Measurements from ENCODE around the gene CDH3.
"Not testable (repeated sequence)": the region's sequence is repeated elsewhere in the genome, so short reads cannot be mapped to it uniquely, and the experiment has no call there.

CDH3 gene

GRCh38 chr16:68710211-68710610 lies 65.1 kb downstream of the CDH3 start:
- no peak for DNase-seq (ENCODE audit: low read depth)
- H3K4me3 ChIP-seq (ENCODE audit: low read depth, low read length): no peak overlapping the region
- TF ChIP-seq CTCF (IDR thresholded peaks at IDR 0.05; ENCODE audit: low read depth, low read length, missing control alignments): no peak

GRCh38 chr16:68711421-68712139 lies 66.5 kb downstream of the CDH3 start:
- H3K4me3 ChIP-seq (ENCODE audit: low read depth, low read length): no peak overlapping the region
- no peak for TF ChIP-seq CTCF (IDR thresholded peaks at IDR 0.05; ENCODE audit: low read depth, low read length, missing control alignments)
- no peak for DNase-seq (ENCODE audit: low read depth)

- no peak overlapping the region for H3K4me3 ChIP-seq (ENCODE audit: low read depth, low read length)
- DNase-seq (ENCODE audit: low read depth): no peak
- no peak for TF ChIP-seq CTCF (IDR thresholded peaks at IDR 0.05; ENCODE audit: low read depth, low read length, missing control alignments)
Measured at GRCh38 chr16:68713361-68713760, 68.3 kb downstream of the CDH3 start.

- no peak for DNase-seq (ENCODE audit: low read depth)
- TF ChIP-seq CTCF (IDR thresholded peaks at IDR 0.05; ENCODE audit: low read depth, low read length, missing control alignments): no peak
- H3K4me3 ChIP-seq (ENCODE audit: low read depth, low read length): no peak overlapping the region
Measured at GRCh38 chr16:68715471-68715870, 70.4 kb downstream of the CDH3 start.

DNA sequence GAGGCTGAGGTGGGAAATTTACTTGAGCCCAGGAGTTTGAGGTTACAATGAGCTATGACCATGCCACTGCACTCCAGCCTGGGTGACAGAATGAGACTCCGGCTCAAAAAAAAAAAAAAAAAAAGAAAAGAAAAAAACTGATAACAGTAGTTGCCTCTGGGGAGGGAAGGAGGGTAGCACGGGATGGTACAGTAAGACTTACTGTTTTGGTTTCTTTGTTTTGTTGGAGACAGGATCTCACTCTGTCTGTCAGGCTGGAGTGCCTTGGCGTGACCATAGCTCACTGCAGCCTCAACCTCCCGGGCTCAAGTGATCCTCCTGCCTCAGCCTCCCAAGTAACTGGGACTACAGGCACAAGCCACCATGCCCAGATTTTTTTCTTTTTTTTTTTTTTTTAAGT lies 71.4 kb downstream of the CDH3 start:
- DNase-seq (ENCODE audit: low read depth); H3K4me3 ChIP-seq (ENCODE audit: low read depth, low read length): not testable (repeated sequence)

DNA sequence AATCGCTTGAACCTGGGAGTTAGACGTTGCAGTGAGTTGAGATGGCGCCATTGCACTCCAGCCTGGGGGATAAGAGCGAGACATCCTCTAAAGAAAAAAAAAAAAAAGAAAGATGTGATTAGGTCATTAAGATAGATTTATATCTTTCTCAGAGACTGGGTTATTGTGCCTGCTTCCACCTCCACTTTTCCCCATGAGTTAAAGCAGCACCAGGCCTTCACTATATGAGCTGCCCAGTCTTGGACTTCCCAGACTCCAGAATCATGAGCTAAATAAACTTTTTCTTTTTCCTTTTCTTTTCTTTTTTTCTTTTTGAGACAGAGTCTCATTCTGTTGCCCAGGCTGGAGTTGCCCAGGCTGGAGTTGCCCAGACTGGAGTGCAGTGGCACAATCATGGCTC lies 72.6 kb downstream of the CDH3 start:
- H3K4me3 ChIP-seq (ENCODE audit: low read depth, low read length): no peak overlapping the region
- DNase-seq (ENCODE audit: low read depth): no peak
- TF ChIP-seq CTCF (IDR thresholded peaks at IDR 0.05; ENCODE audit: low read depth, low read length, missing control alignments): no peak

DNA sequence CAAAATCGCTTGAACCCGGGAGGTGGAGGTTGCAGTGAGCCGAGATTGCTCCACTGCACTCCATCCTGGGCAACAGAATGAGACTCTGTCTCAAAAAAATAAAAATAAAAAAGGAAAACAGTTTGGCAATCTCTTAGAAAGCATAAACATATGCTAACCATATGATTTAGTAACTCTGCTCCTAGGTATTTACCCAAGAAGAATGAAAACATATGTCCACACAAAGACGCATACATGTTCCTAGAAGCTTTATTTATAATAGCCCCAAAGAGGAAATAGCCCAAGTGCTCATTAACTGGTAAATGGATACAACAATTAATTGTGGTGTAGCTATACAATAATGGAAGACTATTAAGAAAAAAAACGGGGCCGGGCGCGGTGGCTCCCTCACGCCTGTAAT lies 73.5 kb downstream of the CDH3 start:
- DNase-seq (ENCODE audit: low read depth): no peak
- no peak overlapping the region for H3K4me3 ChIP-seq (ENCODE audit: low read depth, low read length)
- TF ChIP-seq CTCF (IDR thresholded peaks at IDR 0.05; ENCODE audit: low read depth, low read length, missing control alignments): no peak

Data from GM12864 (cell line).